ENCODE data around the gene WDR7. TPM values are rescaled to one million over a fixed set of nuclear protein-coding genes. Genes with fewer than 3 reads are reported as not detected.

WDR7 gene
- total and polyA plus RNA-seq, 4 donors: 6.5 to 46.6 (median 20.5) TPM

DNA sequence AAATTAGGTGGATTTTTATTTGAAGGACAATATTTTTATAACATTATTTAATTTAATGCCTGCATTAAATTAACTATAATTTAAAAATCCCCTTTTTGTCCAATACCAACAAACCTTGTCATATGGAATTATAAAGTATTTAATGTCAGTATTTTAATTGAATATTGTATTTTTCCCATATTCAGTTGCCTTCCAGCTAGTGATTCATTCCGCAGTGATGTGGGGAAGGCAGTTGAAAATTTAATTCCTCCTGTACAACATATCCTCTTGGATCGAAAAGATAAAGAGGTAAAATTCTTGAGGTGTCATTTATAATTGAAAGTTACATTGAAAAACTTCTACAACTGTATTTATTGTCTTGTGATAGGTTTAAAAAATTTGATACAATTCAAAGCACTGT, 40.4 kb downstream of the WDR7 start:
- 94 to 97% methylated on average over 2 of the region's 2 CpGs for WGBS, 2 donors
- H3K4me3 ChIP-seq (ENCODE audit: low read length in 2 of 2): no peak overlapping the region
- H3K9me3 ChIP-seq (ENCODE audit: control insufficient read depth, low read length): no peaks in the 10 kb centered on the region
- H3K4me1 ChIP-seq (ENCODE audit: control insufficient read depth in 1 of 2, insufficient read depth in 2 of 2, low read length in 2 of 2): no peaks in the 10 kb centered on the region
- ATAC-seq (ENCODE audit: low FRiP score) (no peak), DNase-seq (no peak)
- no peaks in the 10 kb centered on the region for H3K27me3 ChIP-seq (ENCODE audit: control insufficient read depth in 1 of 2, insufficient read depth in 2 of 2, low read length in 1 of 2)
- intact Hi-C loops (cut with DNase I): no loop called here
- H3K36me3 ChIP-seq (ENCODE audit: control insufficient read depth in 1 of 2, insufficient read depth in 2 of 2, low read length in 1 of 2): peaks cover 0 to 2% of the 10 kb centered on the region in 2 donors
- H3K27ac ChIP-seq (ENCODE audit: low read depth in 1 of 2, low read length in 2 of 2): no peak overlapping the region

DNA sequence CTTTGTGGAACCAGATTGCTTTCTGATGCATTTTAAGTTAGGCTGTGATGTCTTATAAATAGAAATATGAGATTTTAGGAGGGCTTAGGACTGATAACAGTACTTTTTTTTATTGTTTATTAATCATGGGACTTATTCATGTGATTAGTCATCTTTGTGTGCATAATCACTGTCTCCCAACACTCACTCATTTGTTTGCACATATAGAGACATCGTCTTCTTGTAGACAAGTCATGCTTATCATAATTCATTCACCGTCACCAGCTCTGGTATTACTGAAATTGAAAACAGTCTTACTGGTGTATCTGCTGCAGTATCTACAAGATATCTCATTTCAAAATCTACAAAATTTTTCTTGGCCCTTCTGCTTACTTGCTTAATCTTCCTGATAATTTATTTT, 45.8 kb downstream of the WDR7 start:
- H3K9me3 ChIP-seq (ENCODE audit: control insufficient read depth, low read length): no peaks in the 10 kb centered on the region
- no peak overlapping the region for H3K4me3 ChIP-seq (ENCODE audit: low read length in 2 of 2)
- no peak overlapping the region for H3K27ac ChIP-seq (ENCODE audit: low read depth in 1 of 2, low read length in 2 of 2)
- H3K27me3 ChIP-seq (ENCODE audit: control insufficient read depth in 1 of 2, insufficient read depth in 2 of 2, low read length in 1 of 2): no peaks in the 10 kb centered on the region
- ATAC-seq (ENCODE audit: low FRiP score) (no peak), DNase-seq (no peak)
- WGBS, 2 donors: 58 to 69% methylated on average over 2 of the region's 2 CpGs
- peaks cover 0 to 2% of the 10 kb centered on the region in 2 donors for H3K36me3 ChIP-seq (ENCODE audit: control insufficient read depth in 1 of 2, insufficient read depth in 2 of 2, low read length in 1 of 2)
- no peaks in the 10 kb centered on the region for H3K4me1 ChIP-seq (ENCODE audit: control insufficient read depth in 1 of 2, insufficient read depth in 2 of 2, low read length in 2 of 2)
- intact Hi-C loops (cut with DNase I): no loop called here

DNA sequence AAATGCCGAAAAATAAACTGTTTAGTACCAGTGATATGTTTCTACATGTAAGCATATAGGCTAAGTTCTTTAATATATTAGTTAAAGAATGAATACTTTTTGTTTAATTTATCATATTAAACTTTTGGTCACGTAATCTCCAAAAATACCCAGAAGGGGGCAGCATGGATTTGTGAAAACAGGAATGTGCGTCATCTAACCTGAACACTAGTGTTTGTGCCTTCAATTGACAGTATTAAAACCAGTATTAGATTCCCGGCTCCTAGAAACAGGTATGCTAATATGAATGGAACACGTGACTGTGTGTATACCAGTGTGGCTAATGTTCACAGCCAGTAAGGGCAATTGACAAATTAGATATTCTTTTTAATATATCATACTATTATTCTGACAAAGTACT, 51.8 kb downstream of the WDR7 start:
- no peak for DNase-seq
- Histone ChIP-seq H3K27ac (ENCODE audit: low read depth in 1 of 2, low read length in 2 of 2) (no peak overlapping the region), H3K9me3 (ENCODE audit: control insufficient read depth, low read length) (no peaks in the 10 kb centered on the region), H3K4me1 (ENCODE audit: control insufficient read depth in 1 of 2, insufficient read depth in 2 of 2, low read length in 2 of 2) (no peaks in the 10 kb centered on the region), H3K36me3 (ENCODE audit: control insufficient read depth in 1 of 2, insufficient read depth in 2 of 2, low read length in 1 of 2) (no peaks in the 10 kb centered on the region), H3K4me3 (ENCODE audit: low read length in 2 of 2) (no peak overlapping the region), H3K27me3 (ENCODE audit: control insufficient read depth in 1 of 2, insufficient read depth in 2 of 2, low read length in 1 of 2) (no peaks in the 10 kb centered on the region)
- intact Hi-C loops (cut with DNase I): no loop called here
- WGBS, 2 donors: 66 to 67% methylated on average over 5 of the region's 5 CpGs
- no peak for ATAC-seq (ENCODE audit: low FRiP score)

- Histone ChIP-seq H3K4me1 (ENCODE audit: control insufficient read depth in 1 of 2, insufficient read depth in 2 of 2, low read length in 2 of 2) (no peaks in the 10 kb centered on the region), H3K27ac (ENCODE audit: low read depth in 1 of 2, low read length in 2 of 2) (no peak overlapping the region), H3K9me3 (ENCODE audit: control insufficient read depth, low read length) (no peaks in the 10 kb centered on the region), H3K27me3 (ENCODE audit: control insufficient read depth in 1 of 2, insufficient read depth in 2 of 2, low read length in 1 of 2) (no peaks in the 10 kb centered on the region), H3K4me3 (ENCODE audit: low read length in 2 of 2) (no peak overlapping the region), H3K36me3 (ENCODE audit: control insufficient read depth in 1 of 2, insufficient read depth in 2 of 2, low read length in 1 of 2) (peaks cover 0 to 1% of the 10 kb centered on the region in 2 donors)
- ATAC-seq (ENCODE audit: low FRiP score): no peak
- intact Hi-C loops (cut with DNase I): no loop called here
- 54 to 60% methylated on average over 2 of the region's 2 CpGs for WGBS, 2 donors
- no peak for DNase-seq
Measured at GRCh38 chr18:56709463-56709862, 58.3 kb downstream of the WDR7 start.

DNA sequence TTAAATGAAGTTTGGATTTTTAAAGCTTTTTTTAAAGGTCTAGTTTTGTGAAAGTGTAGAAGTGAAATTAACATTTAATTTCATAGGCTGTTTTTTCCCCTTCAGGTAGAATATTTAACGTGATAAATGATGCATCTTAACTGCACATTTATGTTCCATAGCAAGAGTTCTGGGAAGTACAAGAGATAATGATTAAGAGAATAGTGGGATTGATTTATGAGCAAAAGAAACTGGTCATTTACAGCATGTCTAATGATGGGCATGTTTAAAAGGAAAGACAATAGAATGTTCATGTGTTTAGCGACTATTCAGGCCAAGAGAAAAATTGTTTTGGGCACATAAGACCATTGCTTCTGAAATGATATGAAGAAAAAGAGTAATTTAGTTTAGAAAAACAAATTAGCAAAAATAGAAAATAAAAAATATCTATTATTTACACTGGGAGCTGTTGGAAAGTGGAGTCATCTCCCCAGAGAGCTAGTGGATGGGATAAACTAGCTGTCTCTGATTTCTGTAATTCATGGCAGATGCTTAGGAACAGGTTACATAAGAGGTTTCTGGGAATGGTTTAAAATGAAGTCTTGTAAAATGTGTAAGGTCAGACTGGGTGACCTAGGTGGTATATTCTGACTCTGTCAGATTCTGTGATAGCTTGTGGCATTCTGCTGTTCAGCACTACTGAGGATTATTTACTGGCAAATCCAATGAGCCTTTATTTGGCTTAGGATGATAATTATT, 60.7 kb downstream of the WDR7 start:
- 94 to 96% methylated on average over 2 of the region's 2 CpGs for WGBS, 2 donors
- ATAC-seq (ENCODE audit: low FRiP score): no peak
- intact Hi-C loops (cut with DNase I): no loop called here

DNA sequence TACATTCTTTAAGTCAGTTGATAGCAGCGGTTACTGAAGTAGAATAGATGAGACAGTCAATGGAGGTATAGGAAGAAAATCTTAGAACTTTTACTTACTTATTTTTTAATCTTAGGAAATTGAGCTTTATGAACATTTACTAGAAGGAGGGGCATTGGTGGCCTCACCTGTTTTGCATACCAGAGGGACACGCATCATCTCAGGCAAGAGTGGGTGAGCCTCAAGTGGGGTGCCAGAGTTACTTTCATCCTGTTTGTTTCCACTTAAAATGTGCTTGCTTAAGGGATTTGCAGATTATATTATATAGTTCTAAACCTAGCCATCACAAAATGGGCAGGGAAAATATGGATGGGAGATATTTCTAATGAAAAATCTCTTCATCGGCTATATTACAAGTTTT, 61.6 kb downstream of the WDR7 start:
- WGBS, 2 donors: 97 to 99% methylated on average over 3 of the region's 3 CpGs

More for the DNA sequence above, 60.7 kb downstream of the WDR7 start:
- no peak for DNase-seq
- H3K4me1 ChIP-seq (ENCODE audit: control insufficient read depth in 1 of 2, insufficient read depth in 2 of 2, low read length in 2 of 2): no peaks in the 10 kb centered on the region
- H3K4me3 ChIP-seq (ENCODE audit: low read length in 2 of 2): no peak overlapping the region
- no peaks in the 10 kb centered on the region for H3K27me3 ChIP-seq (ENCODE audit: control insufficient read depth in 1 of 2, insufficient read depth in 2 of 2, low read length in 1 of 2)
- no peak overlapping the region for H3K27ac ChIP-seq (ENCODE audit: low read depth in 1 of 2, low read length in 2 of 2)
- peaks cover 0 to 1% of the 10 kb centered on the region in 2 donors for H3K36me3 ChIP-seq (ENCODE audit: control insufficient read depth in 1 of 2, insufficient read depth in 2 of 2, low read length in 1 of 2)
- no peaks in the 10 kb centered on the region for H3K9me3 ChIP-seq (ENCODE audit: control insufficient read depth, low read length)

GRCh38 chr18:56715121-56715520, 64.0 kb downstream of the WDR7 start:
- intact Hi-C loops (cut with DNase I): no loop called here
- Histone ChIP-seq H3K4me3 (ENCODE audit: low read length in 2 of 2) (no peak overlapping the region), H3K27ac (ENCODE audit: low read depth in 1 of 2, low read length in 2 of 2) (no peak overlapping the region), H3K9me3 (ENCODE audit: control insufficient read depth, low read length) (no peaks in the 10 kb centered on the region), H3K4me1 (ENCODE audit: control insufficient read depth in 1 of 2, insufficient read depth in 2 of 2, low read length in 2 of 2) (no peaks in the 10 kb centered on the region), H3K36me3 (ENCODE audit: control insufficient read depth in 1 of 2, insufficient read depth in 2 of 2, low read length in 1 of 2) (no peaks in the 10 kb centered on the region), H3K27me3 (ENCODE audit: control insufficient read depth in 1 of 2, insufficient read depth in 2 of 2, low read length in 1 of 2) (no peaks in the 10 kb centered on the region)
- 65 to 71% methylated on average over 5 of the region's 5 CpGs for WGBS, 2 donors
- ATAC-seq (ENCODE audit: low FRiP score) (no peak), DNase-seq (no peak)

More for the DNA sequence above, 61.6 kb downstream of the WDR7 start:
- Histone ChIP-seq H3K9me3 (ENCODE audit: control insufficient read depth, low read length) (no peaks in the 10 kb centered on the region), H3K36me3 (ENCODE audit: control insufficient read depth in 1 of 2, insufficient read depth in 2 of 2, low read length in 1 of 2) (peaks cover 0 to 1% of the 10 kb centered on the region in 2 donors), H3K4me1 (ENCODE audit: control insufficient read depth in 1 of 2, insufficient read depth in 2 of 2, low read length in 2 of 2) (no peaks in the 10 kb centered on the region), H3K4me3 (ENCODE audit: low read length in 2 of 2) (no peak overlapping the region), H3K27ac (ENCODE audit: low read depth in 1 of 2, low read length in 2 of 2) (no peak overlapping the region), H3K27me3 (ENCODE audit: control insufficient read depth in 1 of 2, insufficient read depth in 2 of 2, low read length in 1 of 2) (no peaks in the 10 kb centered on the region)
- no peak for DNase-seq
- intact Hi-C loops (cut with DNase I): no loop called here
- no peak for ATAC-seq (ENCODE audit: low FRiP score)

GRCh38 chr18:56716692-56717146, 65.6 kb downstream of the WDR7 start:
- no peak for DNase-seq
- ATAC-seq (ENCODE audit: low FRiP score): no peak
- Histone ChIP-seq H3K9me3 (ENCODE audit: control insufficient read depth, low read length) (no peaks in the 10 kb centered on the region), H3K4me3 (ENCODE audit: low read length in 2 of 2) (no peak overlapping the region), H3K27me3 (ENCODE audit: control insufficient read depth in 1 of 2, insufficient read depth in 2 of 2, low read length in 1 of 2) (no peaks in the 10 kb centered on the region), H3K36me3 (ENCODE audit: control insufficient read depth in 1 of 2, insufficient read depth in 2 of 2, low read length in 1 of 2) (no peaks in the 10 kb centered on the region), H3K4me1 (ENCODE audit: control insufficient read depth in 1 of 2, insufficient read depth in 2 of 2, low read length in 2 of 2) (no peaks in the 10 kb centered on the region), H3K27ac (ENCODE audit: low read depth in 1 of 2, low read length in 2 of 2) (no peak overlapping the region)
- intact Hi-C loops (cut with DNase I): no loop called here
- WGBS, 2 donors: 72 to 79% methylated on average over 2 of the region's 2 CpGs

DNA sequence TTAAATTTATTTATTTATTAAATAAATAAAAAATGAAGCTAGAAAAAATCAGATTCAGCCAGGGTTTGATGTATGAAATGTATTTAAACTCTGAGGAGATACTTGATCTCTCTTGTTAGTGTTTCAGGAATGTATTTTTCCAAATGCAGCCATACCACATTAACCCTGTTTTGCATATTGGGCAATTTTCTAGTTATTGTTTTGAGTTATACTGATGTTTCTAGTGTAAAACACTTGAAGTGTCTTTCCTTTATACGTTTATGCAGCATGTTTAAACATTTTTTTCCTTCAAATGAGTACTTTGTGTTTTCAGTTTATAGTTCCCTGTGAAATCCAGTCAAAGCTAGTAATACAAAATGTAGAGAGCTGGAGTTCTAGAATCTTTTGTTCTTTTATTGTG, 69.9 kb downstream of the WDR7 start:
- no peak for DNase-seq
- H3K4me1 ChIP-seq (ENCODE audit: control insufficient read depth in 1 of 2, insufficient read depth in 2 of 2, low read length in 2 of 2): no peaks in the 10 kb centered on the region
- 79 to 88% methylated on average over 1 of the region's 1 CpG for WGBS, 2 donors
- no peaks in the 10 kb centered on the region for H3K36me3 ChIP-seq (ENCODE audit: control insufficient read depth in 1 of 2, insufficient read depth in 2 of 2, low read length in 1 of 2)
- intact Hi-C loops (cut with DNase I): no loop called here
- H3K9me3 ChIP-seq (ENCODE audit: control insufficient read depth, low read length): no peaks in the 10 kb centered on the region
- H3K4me3 ChIP-seq (ENCODE audit: low read length in 2 of 2): no peak overlapping the region
- no peak overlapping the region for H3K27ac ChIP-seq (ENCODE audit: low read depth in 1 of 2, low read length in 2 of 2)
- H3K27me3 ChIP-seq (ENCODE audit: control insufficient read depth in 1 of 2, insufficient read depth in 2 of 2, low read length in 1 of 2): no peaks in the 10 kb centered on the region
- ATAC-seq (ENCODE audit: low FRiP score): no peak

All from aorta (tissue), 5 donors.